Endothelial cell of umbilical vein (primary cell): ENCODE results near the gene SYTL5. TPM values are rescaled to one million over a fixed set of nuclear protein-coding genes. Genes with fewer than 3 reads are reported as not detected.

Experiments used
- BruUV-seq: library from RNA; stranded (reverse); fragments of 400-500 nt; replicated peaks from 2 replicates; lab custom pipeline; 2021; lab: Mats Ljungman, UMichigan
- CTCF ChIA-PET: fragments of 300-600, 350-600 bp; sonication (Branson Sonifier 250); formaldehyde crosslinking; loops from one replicate; lab custom pipeline; 2021; ENCODE audit warnings: antibody characterized with exemption, inconsistent platforms; lab: Charles Lee
- POLR2A ChIA-PET: fragments of 300-600, 350-600 bp; sonication (Branson Sonifier 250); formaldehyde crosslinking; loops from one replicate; lab custom pipeline; 2021; ENCODE audit warnings: antibody characterized with exemption, inconsistent platforms; lab: Charles Lee
- DNase-seq: peaks from one replicate; pipeline ENCODE4 v3.0.0-alpha.2; 2011; ENCODE audit warnings: low read depth, low spot score
- FAIRE-seq: peaks from 2 replicates; lab custom pipeline; 2011; peaks lifted over from hg19 to GRCh38; lab: Jason Lieb, UNC
- H2AFZ ChIP-seq: 2 replicates; pipeline ENCODE4 v1.6.0; 2012; ENCODE audit warnings: low read depth, low read length, control low read depth, inconsistent platforms
- H3K27ac ChIP-seq: 2 replicates; pipeline ENCODE4 v1.5.1; 2011; ENCODE audit warnings: low read depth, mild to moderate bottlenecking, control low read depth, low read length, moderate library complexity; ENCODE audit not compliant: insufficient read depth
- H3K27me3 ChIP-seq, 2 experiments: 2 replicates each; pipeline versions ENCODE4 v1.6.0 to v1.6.1; 2011; ENCODE audit warnings: low read length in 2 of 2, mixed read lengths in 1 of 2; ENCODE audit not compliant: control insufficient read depth in 2 of 2, insufficient read depth in 2 of 2
- H3K36me3 ChIP-seq, 2 experiments: 2 replicates in 1 of 2; 3 replicates in 1 of 2; pipeline ENCODE4 v1.5.1; 2011; ENCODE audit warnings: low read length in 2 of 2, mild to moderate bottlenecking in 1 of 2, moderate library complexity in 1 of 2; ENCODE audit not compliant: control insufficient read depth in 2 of 2, insufficient read depth in 2 of 2; ENCODE audit errors: extremely low read depth in 1 of 2
- H3K4me1 ChIP-seq: 3 replicates; pipeline ENCODE4 v1.5.1; 2011; ENCODE audit warnings: mild to moderate bottlenecking, low read length; ENCODE audit not compliant: control insufficient read depth, insufficient read depth; ENCODE audit errors: extremely low read depth
- H3K4me2 ChIP-seq: 2 replicates; pipeline ENCODE4 v1.6.1; 2011; ENCODE audit warnings: low read length, control low read depth, mixed read lengths; ENCODE audit not compliant: insufficient read depth
- H3K4me3 ChIP-seq, 3 experiments: fragments of 200-600 bp in 1 of 3; sonication (generic), shearing (Covaris generic) in 1 of 3; replicated peaks in 1 of 3; 2 replicates each; pipeline ENCODE4 v1.5.1; 2011 to 2016; ENCODE audit warnings: control low read depth in 3 of 3, low read length in 3 of 3, mild to moderate bottlenecking in 2 of 3, inconsistent platforms in 1 of 3, low read depth in 1 of 3, moderate library complexity in 1 of 3; ENCODE audit not compliant: insufficient read depth in 1 of 3
- H3K79me2 ChIP-seq: 2 replicates; pipeline ENCODE4 v1.6.0; 2012; ENCODE audit warnings: low read length, inconsistent platforms; ENCODE audit not compliant: control insufficient read depth, insufficient read depth
- H3K9ac ChIP-seq: replicated peaks from 2 replicates; pipeline ENCODE3; 2011; ENCODE audit warnings: low read length, control low read depth; ENCODE audit not compliant: insufficient read depth; ENCODE audit errors: extremely low read depth
- H3K9me1 ChIP-seq: replicated peaks from 3 replicates; pipeline ENCODE4 v1.6.0; 2011; ENCODE audit warnings: mild to moderate bottlenecking, low read length; ENCODE audit not compliant: control insufficient read depth, insufficient read depth; ENCODE audit errors: extremely low read depth
- H3K9me3 ChIP-seq: replicated peaks from 2 replicates; pipeline ENCODE4 v1.5.1; 2012; ENCODE audit warnings: low read length, inconsistent platforms; ENCODE audit not compliant: control insufficient read depth, insufficient read depth
- H4K20me1 ChIP-seq: replicated peaks from 2 replicates; pipeline ENCODE3; 2011; ENCODE audit warnings: mild to moderate bottlenecking, low read length; ENCODE audit not compliant: control insufficient read depth, insufficient read depth; ENCODE audit errors: extremely low read depth
- CTCF ChIP-seq, 2 donors: IDR thresholded peaks; 1 replicate in 1 of 2; 2 replicates in 1 of 2; pipeline ENCODE4 v1.5.1; 2011; ENCODE audit warnings: low read length in 2 of 2, mild to moderate bottlenecking in 2 of 2, moderate library complexity in 2 of 2, control low read depth in 1 of 2, inconsistent platforms in 1 of 2, low read depth in 1 of 2; ENCODE audit not compliant: insufficient read depth in 1 of 2; ENCODE audit errors: extremely low read depth in 1 of 2
- EZH2 ChIP-seq: IDR thresholded peaks from 2 replicates; pipeline ENCODE4 v1.6.1; 2012; ENCODE audit warnings: borderline replicate concordance, low read depth, mild to moderate bottlenecking, moderate library complexity, low read length, inconsistent platforms; ENCODE audit not compliant: severe bottlenecking
- FOS ChIP-seq: IDR thresholded peaks from 2 replicates; pipeline ENCODE4 v1.6.1; 2011; ENCODE audit warnings: mild to moderate bottlenecking, low read length, moderate library complexity, borderline replicate concordance; ENCODE audit not compliant: insufficient read depth
- GATA2 ChIP-seq: IDR thresholded peaks from 2 replicates; pipeline ENCODE4 v1.7.0; 2011; ENCODE audit warnings: low read depth, mild to moderate bottlenecking, moderate library complexity, mixed read lengths, low read length; ENCODE audit not compliant: insufficient read length, insufficient read depth
- JUN ChIP-seq: IDR thresholded peaks from 2 replicates; pipeline ENCODE4 v1.6.1; 2011; ENCODE audit warnings: borderline replicate concordance, low read depth; ENCODE audit not compliant: insufficient read length, insufficient read depth
- MAX ChIP-seq: IDR thresholded peaks from 2 replicates; pipeline ENCODE4 v1.6.1; 2011; ENCODE audit not compliant: insufficient read depth, insufficient read length
- MYC ChIP-seq: IDR thresholded peaks from one replicate; pipeline ENCODE4 v1.6.1; 2011; ENCODE audit warnings: mild to moderate bottlenecking, low read depth, low read length
- POLR2A ChIP-seq: IDR thresholded peaks from 2 replicates; pipeline ENCODE4 v1.6.1; 2012; ENCODE audit warnings: low read depth, mild to moderate bottlenecking, control low read depth, low read length
- POLR2AphosphoS5 ChIP-seq: IDR thresholded peaks from 2 replicates; pipeline ENCODE4 v1.6.1; 2012; ENCODE audit warnings: low read depth, mild to moderate bottlenecking, control low read depth, low read length, moderate library complexity; ENCODE audit not compliant: insufficient read depth
- dilution Hi-C: fragments of 300-500 bp; cut with MboI; formaldehyde crosslinking; loops from one replicate; pipeline ENCODE4 v1.15.0; 2019; ENCODE audit warnings: low sequenced_read_pairs; ENCODE audit not compliant: extremely low pct_ligation_motif_present
- intact Hi-C: fragments of 100-400 bp; cut with micrococcal nuclease; formaldehyde crosslinking; loops from one replicate; pipeline ENCODE4 v1.10.0; 2022
- polyA plus RNA-seq, 4 experiments: library from polyadenylated mRNA; depleted of rRNA in 3 of 4; stranded (reverse) in 3 of 4; unstranded in 1 of 4; fragments of >200 nt; gene quantifications; 2 replicates each; pipeline versions ENCODE4 v1.2.1 to v1.2.3, GENCODE V29; 2011 to 2012; ENCODE audit warnings: missing spikeins in 1 of 4
- total RNA-seq: library from RNA; stranded (reverse); gene quantifications from 2 replicates; pipeline ENCODE4 v1.2.3, GENCODE V29; 2021

SYTL5 gene
- total and polyA plus RNA-seq, 2 donors (not counting 3 experiments of a cell fraction or from before 2014, with no cell fraction given) = 0.01 TPM; not detected in 1

- dilution Hi-C loops (no loop called here), intact Hi-C loops (no loop called here)
- H3K27me3 ChIP-seq = no peaks in the 10 kb centered on the region
- H3K27ac ChIP-seq = no peak overlapping the region
- TF ChIP-seq GATA2 (no peak), MAX (no peak), JUN (no peak), POLR2AphosphoS5 (no peak), CTCF (IDR thresholded peaks at IDR 0.05; ENCODE audit: extremely low read depth in 1 of 2, insufficient read depth in 1 of 2, low read depth in 1 of 2, low read length in 2 of 2) (no peak), EZH2 (no peak), MYC (no peak), POLR2A (no peak), FOS (no peak)
- ChIA-PET CTCF (no interaction called here), POLR2A (no interaction called here)
- no peaks in the 10 kb centered on the region for H3K79me2 ChIP-seq
- no peaks in the 10 kb centered on the region for H3K36me3 ChIP-seq
- peaks cover 14% of the 10 kb centered on the region for H3K4me1 ChIP-seq
- H3K4me2 ChIP-seq = no peak overlapping the region
- H2AFZ ChIP-seq = no peak overlapping the region
- DNase-seq = no peak
- H3K4me3 ChIP-seq = no peak overlapping the region
- no TSS peak for BruUV-seq
- H3K9ac ChIP-seq = no peak overlapping the region
- peak; percentile 49 for FAIRE-seq
- no peaks in the 10 kb centered on the region for H3K9me3 ChIP-seq
- no peaks in the 10 kb centered on the region for H3K9me1 ChIP-seq
- H4K20me1 ChIP-seq = no peaks in the 10 kb centered on the region
Observed at GRCh38 chrX:38106991-38107655, 100.8 kb downstream of the SYTL5 start.
